KMS-11 (cell line): ENCODE measurements around the gene IL1RAPL2.
"Not testable (repeated sequence)": the region's sequence is repeated elsewhere in the genome, so short reads cannot be mapped to it uniquely, and the experiment has no call there.

Source experiments
- H2AFZ ChIP-seq: fragments of 200-600 bp; sonication (generic); 2 replicates; pipeline ENCODE4 v1.6.1; 2016; ENCODE audit warnings: antibody characterized with exemption, mixed run types, low read depth
- H3K27ac ChIP-seq: fragments of 200-600 bp; sonication (generic); 2 replicates; pipeline ENCODE4 v1.6.1; 2016; ENCODE audit warnings: mild to moderate bottlenecking, mixed run types
- H3K27me3 ChIP-seq: fragments of 200-600 bp; sonication (generic); 2 replicates; pipeline ENCODE4 v1.6.1; 2017; ENCODE audit warnings: mild to moderate bottlenecking, low read depth, mixed run types, moderate library complexity; ENCODE audit not compliant: insufficient read depth
- H3K36me3 ChIP-seq: fragments of 200-600 bp; sonication (generic); 2 replicates; pipeline ENCODE4 v1.6.1; 2017; ENCODE audit warnings: mild to moderate bottlenecking, mixed run types; ENCODE audit not compliant: insufficient read depth
- H3K4me1 ChIP-seq: fragments of 200-600 bp; sonication (generic); 2 replicates; pipeline ENCODE4 v1.6.1; 2016; ENCODE audit warnings: mild to moderate bottlenecking, low read depth, mixed run types; ENCODE audit not compliant: poor library complexity, severe bottlenecking
- H3K4me2 ChIP-seq: fragments of 200-600 bp; sonication (generic); 2 replicates; pipeline ENCODE4 v1.7.0; 2016; ENCODE audit warnings: mild to moderate bottlenecking, mixed run types
- H3K4me3 ChIP-seq: fragments of 200-600 bp; sonication (generic); IDR thresholded peaks from 2 replicates; pipeline ENCODE4 v1.6.1; 2017; ENCODE audit warnings: low read depth, low read length, mixed read lengths; ENCODE audit not compliant: insufficient read depth
- H3K79me2 ChIP-seq: fragments of 200-600 bp; sonication (generic); 2 replicates; pipeline ENCODE4 v1.6.1; 2016; ENCODE audit warnings: low read depth, mixed run types; ENCODE audit not compliant: insufficient read depth
- H3K9ac ChIP-seq: fragments of 200-600 bp; sonication (generic); 2 replicates; pipeline ENCODE4 v1.6.1; 2016; ENCODE audit warnings: mild to moderate bottlenecking, mixed run types
- H4K20me1 ChIP-seq: fragments of 200-600 bp; sonication (generic); 2 replicates; pipeline ENCODE4 v1.6.1; 2016; ENCODE audit warnings: mild to moderate bottlenecking, mixed run types; ENCODE audit not compliant: insufficient read depth
- TF ChIP-seq, protein P1 (sequence below): fragments of 200-600 bp; sonication (generic); conservative IDR thresholded peaks from 2 replicates; pipeline ENCODE4 v1.6.1; 2017; ENCODE audit warnings: low read depth, mild to moderate bottlenecking, antibody characterized with exemption, low read length, moderate library complexity, mixed read lengths

The IL1RAPL2 gene

DNA sequence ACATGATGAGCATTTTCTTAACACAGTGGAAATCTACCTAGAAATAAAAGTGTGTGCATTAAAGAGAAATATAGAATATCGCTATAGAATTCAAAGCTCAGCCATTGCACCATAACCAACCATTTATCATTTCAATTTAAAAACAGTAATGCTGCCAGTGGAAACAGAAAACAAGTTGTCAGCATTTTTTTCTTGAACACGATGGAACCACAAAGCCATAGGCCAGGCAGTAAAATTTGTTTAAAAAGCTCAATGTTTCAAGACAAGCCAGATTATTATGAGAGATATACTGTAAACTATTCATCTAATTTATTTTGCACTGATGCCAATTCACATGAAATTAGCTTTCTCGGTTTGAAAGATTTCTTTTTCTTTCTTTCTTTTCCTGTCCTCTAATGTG is 1209.7 kb downstream of the IL1RAPL2 start:
- TF ChIP-seq, protein P1, sequence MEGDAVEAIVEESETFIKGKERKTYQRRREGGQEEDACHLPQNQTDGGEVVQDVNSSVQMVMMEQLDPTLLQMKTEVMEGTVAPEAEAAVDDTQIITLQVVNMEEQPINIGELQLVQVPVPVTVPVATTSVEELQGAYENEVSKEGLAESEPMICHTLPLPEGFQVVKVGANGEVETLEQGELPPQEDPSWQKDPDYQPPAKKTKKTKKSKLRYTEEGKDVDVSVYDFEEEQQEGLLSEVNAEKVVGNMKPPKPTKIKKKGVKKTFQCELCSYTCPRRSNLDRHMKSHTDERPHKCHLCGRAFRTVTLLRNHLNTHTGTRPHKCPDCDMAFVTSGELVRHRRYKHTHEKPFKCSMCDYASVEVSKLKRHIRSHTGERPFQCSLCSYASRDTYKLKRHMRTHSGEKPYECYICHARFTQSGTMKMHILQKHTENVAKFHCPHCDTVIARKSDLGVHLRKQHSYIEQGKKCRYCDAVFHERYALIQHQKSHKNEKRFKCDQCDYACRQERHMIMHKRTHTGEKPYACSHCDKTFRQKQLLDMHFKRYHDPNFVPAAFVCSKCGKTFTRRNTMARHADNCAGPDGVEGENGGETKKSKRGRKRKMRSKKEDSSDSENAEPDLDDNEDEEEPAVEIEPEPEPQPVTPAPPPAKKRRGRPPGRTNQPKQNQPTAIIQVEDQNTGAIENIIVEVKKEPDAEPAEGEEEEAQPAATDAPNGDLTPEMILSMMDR = no peak
- H3K79me2 ChIP-seq = no peaks in the 10 kb centered on the region
- peaks cover 45% of the 10 kb centered on the region for H3K4me1 ChIP-seq
- no peaks in the 10 kb centered on the region for H3K27me3 ChIP-seq
- no peak overlapping the region for H3K9ac ChIP-seq
- H3K4me3 ChIP-seq = no peak overlapping the region
- no peaks in the 10 kb centered on the region for H3K36me3 ChIP-seq
- peak overlapping the region; percentile 68 for H3K4me2 ChIP-seq
- no peaks in the 10 kb centered on the region for H4K20me1 ChIP-seq
- 0 out of 2 replicates have a peak overlapping the region, but pooled peaks have one; percentile 4 for H2AFZ ChIP-seq
- H3K27ac ChIP-seq = peak overlapping the region; percentile 46

DNA sequence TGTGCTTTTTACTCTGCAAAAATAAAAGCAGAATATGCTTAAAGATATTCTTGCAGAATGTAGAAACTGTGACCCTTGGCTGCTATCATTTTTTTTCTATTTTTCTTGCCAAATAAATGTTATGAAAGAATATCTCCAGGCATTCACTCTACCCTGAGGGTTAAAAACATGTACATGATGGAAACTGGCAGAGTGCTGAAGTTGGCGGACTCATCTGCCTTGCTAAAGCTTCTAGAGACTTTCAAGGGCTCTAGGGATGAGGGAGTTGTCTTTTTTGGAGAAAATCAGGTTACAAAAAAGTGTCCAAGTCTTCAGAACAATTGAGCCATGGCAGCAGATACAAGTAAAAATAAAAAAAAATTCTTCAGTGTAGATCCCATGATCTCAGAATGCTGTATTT is 1215.8 kb downstream of the IL1RAPL2 start:
- TF ChIP-seq, protein P1 = no peak

DNA sequence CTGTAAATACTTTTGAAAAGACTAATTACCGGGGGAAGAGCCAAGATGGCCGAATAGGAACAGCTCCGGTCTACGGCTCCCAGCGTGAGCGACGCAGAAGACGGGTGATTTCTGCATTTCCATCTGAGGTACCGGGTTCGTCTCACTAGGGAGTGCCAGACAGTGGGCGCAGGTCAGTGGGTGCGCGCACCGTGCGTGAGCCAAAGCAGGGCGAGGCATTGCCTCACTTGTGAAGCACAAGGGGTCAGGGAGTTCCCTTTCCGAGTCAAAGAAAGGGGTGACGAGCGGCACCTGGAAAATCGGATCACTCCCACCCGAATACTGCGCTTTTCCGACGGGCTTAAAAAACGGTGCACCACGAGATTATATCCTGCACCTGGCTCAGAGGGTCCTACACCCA is 1230.9 kb downstream of the IL1RAPL2 start:
- not testable (repeated sequence) for H2AFZ ChIP-seq, H3K79me2 ChIP-seq, H3K4me2 ChIP-seq, H3K27ac ChIP-seq, H3K4me3 ChIP-seq, H3K4me1 ChIP-seq, H3K36me3 ChIP-seq, H4K20me1 ChIP-seq, H3K9ac ChIP-seq, H3K27me3 ChIP-seq

More for the DNA sequence above, 1215.8 kb downstream of the IL1RAPL2 start:
- Histone ChIP-seq H2AFZ (no peak overlapping the region), H3K27ac (no peak overlapping the region), H3K36me3 (no peaks in the 10 kb centered on the region), H3K27me3 (no peaks in the 10 kb centered on the region), H3K4me2 (no peak overlapping the region), H3K4me3 (no peak overlapping the region), H3K79me2 (no peaks in the 10 kb centered on the region), H3K4me1 (peaks cover 5% of the 10 kb centered on the region), H4K20me1 (no peaks in the 10 kb centered on the region), H3K9ac (no peak overlapping the region)

DNA sequence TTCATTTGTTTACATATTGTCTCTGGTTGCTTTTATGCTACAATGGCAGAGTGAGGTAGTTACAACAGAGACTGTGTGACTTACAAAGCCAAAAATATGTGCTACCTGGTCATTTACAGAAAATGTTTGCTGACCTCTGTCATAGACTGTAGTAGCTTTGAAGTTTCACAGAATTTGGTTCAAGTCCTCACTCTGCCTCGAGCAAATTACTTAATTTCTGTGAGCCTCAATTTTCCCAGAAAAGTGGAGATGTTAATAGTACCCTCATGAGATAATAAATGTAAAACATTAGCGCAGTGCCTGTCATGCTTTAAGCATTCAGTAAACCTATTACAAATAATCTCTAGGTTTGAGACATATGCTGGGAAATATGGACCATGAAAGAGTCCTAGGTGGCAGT is 1237.9 kb downstream of the IL1RAPL2 start:
- no peak overlapping the region for H2AFZ ChIP-seq
- TF ChIP-seq, protein P1 = no peak

DNA sequence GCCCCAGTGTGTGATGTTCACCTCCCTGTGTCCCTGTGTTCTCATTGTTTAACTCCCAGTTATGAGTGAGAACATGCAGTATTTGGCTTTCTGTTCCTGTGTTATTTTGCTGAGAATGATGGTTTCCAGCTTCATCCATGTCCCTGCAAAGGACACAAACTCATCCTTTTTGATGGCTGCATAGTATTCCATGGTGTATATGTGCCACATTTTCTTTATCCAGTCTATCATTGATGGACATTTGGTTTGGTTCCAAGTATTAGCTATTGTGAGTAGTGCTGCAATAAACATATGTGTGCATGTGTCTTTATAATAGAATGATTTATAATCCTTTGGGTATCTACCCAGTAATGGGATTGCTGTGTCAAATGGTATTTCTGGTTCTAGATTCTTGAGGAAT is 1239.7 kb downstream of the IL1RAPL2 start:
- not testable (repeated sequence) for H3K36me3 ChIP-seq, H3K27ac ChIP-seq, H3K9ac ChIP-seq, H3K4me3 ChIP-seq, H3K4me1 ChIP-seq, H3K27me3 ChIP-seq, H3K4me2 ChIP-seq, H4K20me1 ChIP-seq, H2AFZ ChIP-seq, H3K79me2 ChIP-seq

More for the DNA sequence above, 1237.9 kb downstream of the IL1RAPL2 start:
- Histone ChIP-seq H3K36me3 (no peaks in the 10 kb centered on the region), H3K79me2 (no peaks in the 10 kb centered on the region), H3K4me3 (no peak overlapping the region), H3K27ac (no peak overlapping the region), H4K20me1 (no peaks in the 10 kb centered on the region), H3K4me2 (no peak overlapping the region), H3K4me1 (no peaks in the 10 kb centered on the region), H3K9ac (no peak overlapping the region), H3K27me3 (no peaks in the 10 kb centered on the region)
